Stimulated activated CD8-positive, alpha-beta memory T cell treated with anti-CD3 and anti-CD28 coated beads, Interleukin-15, amount 100 ng/mL, for 1 hour (primary cell): ENCODE results near the gene UFC1.

ENCODE experiments used
- DNase-seq: peaks from one replicate; pipeline ENCODE4 v3.0.0-alpha.2; 2020; ENCODE audit warnings: low read depth

The UFC1 gene

GRCh38 chr1:161193561-161194235, 39.9 kb downstream of the UFC1 start:
- no peak for DNase-seq

DNA sequence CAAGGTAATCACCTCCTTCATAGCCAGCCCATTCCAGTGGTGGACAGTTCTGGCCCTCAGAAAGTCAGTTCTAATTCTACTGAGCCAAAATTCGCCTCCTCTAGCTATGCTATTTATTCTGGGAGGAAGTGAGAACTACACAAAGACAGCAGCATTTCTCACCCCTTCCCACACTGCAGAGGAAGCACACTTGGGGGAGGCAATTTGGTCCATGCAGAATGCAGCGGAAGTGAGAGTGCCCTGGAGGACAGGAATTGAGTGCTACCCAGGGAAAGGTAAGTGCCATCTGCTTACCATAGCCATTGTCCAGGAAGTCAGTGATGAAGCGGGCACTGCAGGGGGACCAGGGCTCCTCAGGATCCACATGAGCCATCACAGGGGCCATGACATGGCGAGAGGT, 41.4 kb downstream of the UFC1 start:
- DNase-seq: no peak

DNA sequence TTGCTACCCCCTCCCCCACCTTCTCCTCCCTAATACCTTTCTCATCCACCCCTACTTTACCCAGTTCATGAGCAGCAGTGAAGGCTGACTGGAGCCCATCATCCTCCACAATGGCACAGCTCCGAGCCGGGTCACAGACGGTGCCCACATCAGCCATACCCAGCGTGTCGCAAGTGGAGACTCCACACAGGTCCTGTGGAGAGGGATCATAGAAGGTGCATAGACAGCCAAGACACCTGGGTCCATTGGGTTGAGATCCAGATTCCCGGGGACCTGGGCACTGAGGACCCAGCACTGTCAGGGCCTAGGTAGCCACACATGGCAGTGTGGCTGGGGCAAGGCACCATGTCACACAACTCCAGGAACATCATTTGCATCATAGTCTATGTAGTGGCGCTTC, 42.3 kb downstream of the UFC1 start:
- DNase-seq: no peak

GRCh38 chr1:161196521-161197451, 43.0 kb downstream of the UFC1 start:
- no peak for DNase-seq

DNA sequence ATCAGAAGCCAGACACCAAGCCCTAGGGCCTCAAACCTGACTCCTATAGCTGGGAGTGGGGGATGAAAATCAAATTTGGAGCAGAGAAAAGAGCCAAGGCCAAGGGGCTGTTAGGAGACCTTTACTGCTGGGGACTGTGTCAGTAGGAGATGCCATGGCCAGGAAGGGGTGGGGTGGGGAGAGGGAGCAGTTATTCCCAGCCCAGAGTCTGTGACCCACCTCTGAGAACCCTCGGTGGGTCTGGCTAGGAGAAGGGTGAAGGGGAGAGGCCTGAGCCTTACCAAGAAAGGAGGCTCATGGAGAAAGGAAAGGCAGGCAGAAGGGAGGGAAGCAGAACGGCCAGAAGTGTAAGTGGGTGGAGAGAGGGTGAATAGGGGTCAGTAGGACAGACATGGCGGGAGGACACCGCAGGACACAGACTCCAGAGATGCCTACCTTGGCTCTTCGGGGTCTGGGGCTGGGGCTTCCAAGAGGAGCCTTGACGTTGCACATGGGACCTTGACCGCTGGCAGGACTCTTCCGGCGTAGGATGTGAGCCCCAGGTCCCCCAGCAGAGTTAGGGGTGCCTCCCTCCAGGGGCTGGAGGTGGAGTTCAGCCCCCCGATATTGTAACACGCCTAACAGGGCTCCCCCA, 43.9 kb downstream of the UFC1 start:
- DNase-seq: no peak

DNA sequence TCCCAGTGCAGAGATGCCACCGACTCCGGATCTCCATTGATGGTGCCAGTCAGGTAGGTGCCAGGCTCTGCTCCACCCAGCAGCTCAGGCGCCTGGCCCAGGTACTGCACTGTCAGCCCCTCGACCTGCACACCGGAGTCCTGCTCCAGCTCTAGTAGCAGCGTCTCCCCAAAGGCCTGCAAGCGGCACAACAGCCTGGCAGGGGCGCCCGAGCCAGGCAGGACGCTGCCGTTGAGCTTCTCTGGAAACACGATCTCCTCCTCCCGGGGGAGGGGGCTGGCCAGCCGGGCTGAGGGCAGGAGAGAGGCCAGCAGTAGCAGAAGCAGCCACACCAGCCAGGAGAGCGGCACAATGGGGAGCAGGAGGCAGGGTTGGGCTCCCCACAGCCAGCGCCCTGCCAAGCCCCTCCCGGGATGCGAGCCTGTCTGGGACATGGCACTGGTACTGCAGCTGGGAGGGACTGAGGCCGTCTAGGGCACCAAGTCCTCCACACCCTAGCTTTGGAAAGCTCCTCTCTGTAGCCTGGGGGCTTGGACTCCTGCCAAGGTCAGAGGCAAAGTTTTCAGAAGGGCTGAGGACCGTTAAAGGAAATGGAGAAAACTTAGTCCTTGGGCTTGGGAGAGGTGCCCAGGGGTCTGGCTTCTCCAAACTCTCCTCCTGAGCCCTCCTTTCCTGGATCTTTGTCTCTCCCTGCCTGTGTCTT, 44.6 kb downstream of the UFC1 start:
- no peak for DNase-seq

GRCh38 chr1:161198897-161199431, 45.2 kb downstream of the UFC1 start, which contains the start of gene ADAMTS4:
Gene ADAMTS4 (minus strand): TSS chr1:161199054. CDS start chr1:161198627, 427 bp downstream.
- no peak for DNase-seq

DNA sequence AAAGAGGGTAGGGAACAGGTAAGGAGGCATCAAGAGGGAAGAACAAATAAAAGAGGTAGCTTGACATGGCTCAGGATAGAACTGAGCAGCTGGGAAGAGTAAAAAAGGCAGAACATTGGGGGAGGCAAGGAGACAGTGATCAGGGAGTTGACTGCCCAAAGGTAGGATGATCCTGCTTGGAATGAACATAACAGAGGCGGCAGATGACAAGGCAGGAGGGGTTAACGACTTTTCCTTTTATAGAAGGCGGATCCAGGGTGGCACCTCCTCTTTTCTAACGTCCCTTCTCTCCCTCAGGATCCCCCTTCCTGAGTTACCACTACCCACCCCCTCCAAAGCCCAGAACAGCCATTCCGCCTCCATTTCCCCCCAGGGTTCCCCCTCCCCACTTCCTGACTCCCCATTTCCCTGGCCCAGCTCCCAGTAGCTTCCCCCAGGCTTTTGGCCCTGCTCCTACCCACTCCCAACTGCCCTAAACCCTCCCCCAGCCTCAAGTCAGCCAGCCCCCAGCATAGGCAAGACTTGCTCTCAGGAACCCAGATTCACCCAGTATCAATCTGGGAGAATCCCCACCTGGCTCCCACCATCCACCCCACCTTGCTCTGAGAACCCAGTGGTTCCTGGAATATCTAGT, 45.8 kb downstream of the UFC1 start:
- no peak for DNase-seq

DNA sequence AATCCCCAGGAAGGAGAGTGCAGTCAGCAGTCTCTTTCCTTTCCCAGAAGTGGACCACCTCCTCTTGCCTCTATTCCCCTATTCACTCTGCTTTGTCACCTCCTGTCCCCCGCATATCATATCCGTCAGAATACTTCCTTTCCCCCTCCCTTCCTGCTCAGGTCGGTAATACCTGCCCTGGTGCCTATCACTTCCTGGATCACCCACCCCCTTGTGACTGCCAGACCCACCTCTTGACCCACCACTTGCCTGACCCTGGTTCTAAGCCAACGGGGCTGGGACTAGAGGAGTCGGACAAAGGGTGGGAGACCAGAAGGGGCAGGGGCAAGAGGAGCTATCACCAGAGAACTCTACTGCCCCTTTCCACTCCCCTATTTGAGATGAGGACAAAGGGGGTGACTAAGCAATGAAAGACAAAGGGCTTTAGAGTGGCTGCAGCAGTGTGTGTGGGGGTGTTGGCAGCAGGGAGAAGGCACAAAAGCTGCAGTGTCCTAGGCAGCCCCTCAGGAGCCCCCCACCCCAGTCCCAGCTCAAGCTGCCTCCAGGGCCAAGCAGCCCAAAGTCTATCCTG, 46.7 kb downstream of the UFC1 start:
- DNase-seq: no peak

- no peak for DNase-seq
These were observed 47.4 kb downstream of the UFC1 start for GRCh38 chr1:161200992-161201835.

- DNase-seq: peak; percentile 92
These were observed 48.3 kb downstream of the UFC1 start, which contains the start of gene NDUFS2 for GRCh38 chr1:161201836-161202712. Gene NDUFS2 (plus strand): TSS chr1:161202367. CDS start chr1:161202386, 19 bp downstream.

- no peak for DNase-seq
These were observed 52.8 kb downstream of the UFC1 start for GRCh38 chr1:161206411-161207140.

- DNase-seq: no peak
These were observed 53.4 kb downstream of the UFC1 start for GRCh38 chr1:161207173-161207572.
